Thymus (tissue), 11 donors: ENCODE results near the gene RETREG1. TPM values are rescaled to one million over a fixed set of nuclear protein-coding genes. Genes with fewer than 3 reads are reported as not detected.
"Not testable (repeated sequence)": the region's sequence is repeated elsewhere in the genome, so short reads cannot be mapped to it uniquely, and the experiment has no call there.

Experiments used
- DNase-seq, 9 donors: peaks; one replicate each; pipeline ENCODE4 v3.0.0-alpha.2; 2013; ENCODE audit warnings: low spot score in 9 of 9, low read depth in 6 of 9, missing footprints in 1 of 9
- H3K27ac ChIP-seq, 2 donors: one replicate each; pipeline ENCODE4 v1.5.1; 2013; ENCODE audit warnings: control low read depth in 1 of 2, low read depth in 1 of 2, low read length in 1 of 2, mild to moderate bottlenecking in 1 of 2, moderate library complexity in 1 of 2
- H3K27me3 ChIP-seq, 2 donors: one replicate each; pipeline ENCODE4 v1.5.1; 2013; ENCODE audit warnings: low read length in 1 of 2; ENCODE audit not compliant: control insufficient read depth in 2 of 2, insufficient read depth in 1 of 2
- H3K36me3 ChIP-seq, 2 donors: one replicate each; pipeline ENCODE4 v1.5.1; 2013; ENCODE audit warnings: low read length in 1 of 2, mild to moderate bottlenecking in 1 of 2, moderate library complexity in 1 of 2; ENCODE audit not compliant: control insufficient read depth in 2 of 2, insufficient read depth in 2 of 2
- H3K4me1 ChIP-seq, 2 donors: one replicate each; pipeline ENCODE4 v1.5.1; 2013; ENCODE audit warnings: low read length in 2 of 2; ENCODE audit not compliant: control insufficient read depth in 2 of 2, insufficient read depth in 2 of 2
- H3K4me3 ChIP-seq, 2 donors: one replicate each; pipeline ENCODE4 v1.5.1; 2013; ENCODE audit warnings: low read length in 2 of 2, control low read depth in 1 of 2, mild to moderate bottlenecking in 1 of 2
- H3K9me3 ChIP-seq, 2 donors: one replicate each; pipeline ENCODE4 v1.5.1; 2013; ENCODE audit warnings: low read length in 1 of 2, mild to moderate bottlenecking in 1 of 2; ENCODE audit not compliant: control insufficient read depth in 2 of 2, insufficient read depth in 1 of 2
- WGBS: extraction: QIAGEN DNeasy Blood & Tissue Kit; methylation state at CpG from one replicate; pipeline ENCODE4 v1.1.7; 2013; 5-methylcytosine and 5-hydroxymethylcytosine counted together
- polyA plus RNA-seq: library from polyadenylated mRNA; stranded (reverse); fragments of 200-250 nt; gene quantifications from one replicate; pipeline ENCODE4 v1.2.3, GENCODE V29; 2013
- total RNA-seq: library from RNA; stranded (reverse); fragments of 120-200 nt; gene quantifications from one replicate; pipeline ENCODE4 v1.2.4, GENCODE V29; 2013
- donor health status: healthy.

RETREG1 gene
- total and polyA plus RNA-seq, 2 donors, result 34.1 to 37.7 TPM

GRCh38 chr5:16619136-16619535 is 2.3 kb upstream of the RETREG1 start:
- no peak overlapping the region for H3K4me3 ChIP-seq
- WGBS, result 77% methylated on average over 2 of the region's 2 CpGs
- H3K4me1 ChIP-seq, result peaks cover 23 to 28% of the 10 kb centered on the region in 2 donors
- no peak overlapping the region for H3K27ac ChIP-seq
- H3K36me3 ChIP-seq, result no peaks in the 10 kb centered on the region
- H3K9me3 ChIP-seq, result no peaks in the 10 kb centered on the region
- no peak for DNase-seq
- peaks cover 0 to 5% of the 10 kb centered on the region in 2 donors for H3K27me3 ChIP-seq

DNA sequence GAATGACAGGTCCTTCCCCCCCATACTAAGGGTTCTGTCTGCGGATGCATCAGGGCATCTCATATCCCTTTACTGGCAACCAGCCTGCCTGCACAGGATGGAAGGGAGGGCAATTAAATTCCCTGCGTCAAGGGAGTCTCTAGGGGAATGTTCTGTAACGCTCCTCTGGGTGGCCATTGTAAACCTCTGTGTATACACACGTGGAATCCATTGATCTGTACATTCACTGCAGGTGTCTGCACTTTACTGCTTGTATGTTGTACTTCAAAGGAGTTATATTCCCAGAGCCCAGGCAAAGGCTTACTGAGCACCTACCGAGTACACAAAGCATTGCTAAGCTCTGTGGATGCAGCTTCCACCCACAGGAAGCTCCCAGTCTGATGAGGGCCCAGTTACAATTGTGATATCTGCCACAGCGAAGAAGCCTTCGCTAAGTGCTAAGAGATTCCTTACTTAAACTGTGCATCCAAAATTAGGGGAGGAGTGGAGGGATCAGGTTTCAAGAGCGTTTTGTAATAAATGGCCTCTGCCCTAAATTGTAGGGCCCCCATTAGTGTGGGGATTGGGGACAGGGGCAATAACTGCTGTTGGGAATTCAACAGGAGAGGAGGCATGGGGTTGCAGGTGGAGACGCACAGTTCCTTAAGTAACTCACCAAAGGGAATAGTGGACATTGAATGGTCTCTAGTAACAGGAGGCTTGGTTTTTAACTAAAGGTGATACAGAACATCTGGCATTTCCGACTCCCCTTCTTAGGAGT is 1.5 kb upstream of the RETREG1 start:
- peak overlapping the region; percentile 92 to 94 for H3K27ac ChIP-seq
- H3K4me3 ChIP-seq, result peak overlapping the region in 1 of 2 donors; percentile 32
- WGBS, result 73% methylated on average over 10 of the region's 10 CpGs
- peaks cover 0 to 5% of the 10 kb centered on the region in 2 donors for H3K27me3 ChIP-seq
- H3K9me3 ChIP-seq, result no peaks in the 10 kb centered on the region
- DNase-seq, result peak in 6 of 9 donors; percentile 25 to 59 (median 40)
- no peaks in the 10 kb centered on the region for H3K36me3 ChIP-seq
- H3K4me1 ChIP-seq, result peaks cover 23 to 28% of the 10 kb centered on the region in 2 donors

DNA sequence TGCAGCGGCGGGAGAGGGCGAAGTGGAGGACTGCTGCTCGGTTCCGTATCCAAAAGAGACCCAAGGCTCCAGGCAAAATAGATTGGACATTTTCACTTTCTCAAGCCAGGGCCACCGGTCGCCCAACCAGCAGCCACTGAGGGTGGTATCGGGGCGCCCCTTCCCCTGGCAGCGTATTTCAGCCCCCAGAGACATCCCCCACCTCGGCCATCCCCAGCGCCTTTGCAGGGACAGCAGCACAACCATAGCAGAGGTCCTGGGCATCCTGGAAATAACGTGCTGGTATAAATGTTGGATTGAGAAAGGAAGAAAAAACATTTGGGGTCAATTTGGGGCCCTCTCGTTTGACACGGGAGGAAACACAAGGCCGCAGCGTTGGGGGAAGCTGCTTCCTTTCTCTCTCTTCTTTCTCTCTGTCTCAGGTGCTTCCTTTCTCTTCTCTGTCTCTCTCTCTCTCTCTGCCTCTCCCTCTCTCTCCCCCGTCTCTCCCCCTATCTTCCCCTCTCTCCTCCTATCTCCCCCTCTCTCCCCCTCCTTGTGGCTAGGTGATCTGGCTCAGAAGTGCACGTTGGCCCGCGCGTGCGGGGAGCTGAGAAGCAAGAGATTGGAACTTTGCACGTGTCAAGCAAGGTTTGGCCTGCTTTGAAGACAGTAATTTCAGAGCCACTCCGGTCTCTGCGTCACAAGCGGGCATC is 624 bp upstream of the RETREG1 start:
- Histone ChIP-seq H3K27ac (peak overlapping the region; percentile 92 to 94), H3K27me3 (peaks cover 0 to 5% of the 10 kb centered on the region in 2 donors)
- DNase-seq, result peak in 7 of 9 donors; percentile 56 to 82 (median 72)

DNA sequence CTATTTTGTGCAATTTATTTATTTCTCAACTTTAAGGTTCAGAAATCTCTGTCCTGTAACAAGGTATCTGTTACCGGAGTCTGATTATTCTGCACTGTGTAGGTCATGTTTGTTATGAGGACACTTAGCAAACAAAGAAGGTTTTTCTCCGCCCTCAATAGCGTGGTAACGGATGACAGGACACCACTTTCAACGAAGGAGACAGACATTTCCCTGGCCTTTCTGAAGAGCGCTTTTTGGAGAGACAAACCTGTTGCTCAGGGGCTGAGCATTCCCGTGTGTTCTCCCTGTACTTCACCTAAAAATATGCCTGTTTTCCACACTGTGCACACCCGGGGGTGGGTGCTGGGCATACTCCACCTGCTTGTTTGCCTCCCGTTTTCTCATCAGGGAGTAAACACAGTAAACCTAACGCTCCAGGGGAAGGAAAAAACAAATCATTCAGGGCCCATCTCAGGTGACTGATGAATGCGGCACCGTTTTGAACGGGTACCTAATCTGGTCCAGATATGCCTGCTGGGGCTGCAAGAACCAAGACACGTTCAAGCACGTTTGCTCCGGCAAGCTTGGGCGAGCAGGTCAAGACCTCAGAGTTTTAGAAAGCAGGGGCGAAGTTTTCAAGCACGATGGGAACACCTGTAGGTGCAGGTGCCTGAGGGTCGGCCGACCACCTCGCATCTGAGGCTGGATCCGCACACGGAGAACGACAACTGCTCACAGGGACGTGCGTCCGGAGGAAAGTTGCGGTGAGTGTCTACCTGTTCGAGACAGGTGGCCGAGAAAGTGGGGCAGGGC is 859 bp downstream of the RETREG1 start:
- Histone ChIP-seq H3K36me3 (no peaks in the 10 kb centered on the region), H3K9me3 (no peaks in the 10 kb centered on the region), H3K27ac (peak overlapping the region; percentile 27 to 94), H3K4me1 (peaks cover 23 to 28% of the 10 kb centered on the region in 2 donors), H3K27me3 (peaks cover 0 to 5% of the 10 kb centered on the region in 2 donors), H3K4me3 (peak overlapping the region; percentile 58 to 92)
- WGBS, result 15% methylated on average over 31 of the region's 31 CpGs
- DNase-seq, result peak in 1 of 9 donors; percentile 26

More for the DNA sequence above, 624 bp upstream of the RETREG1 start:
- Histone ChIP-seq H3K4me1 (peaks cover 23 to 28% of the 10 kb centered on the region in 2 donors), H3K4me3 (peak overlapping the region; percentile 57 to 92), H3K36me3 (no peaks in the 10 kb centered on the region), H3K9me3 (no peaks in the 10 kb centered on the region)
- 4% methylated on average over 27 of the region's 27 CpGs for WGBS

- Histone ChIP-seq H3K36me3 (peaks cover 0 to 6% of the 10 kb centered on the region in 2 donors), H3K4me1 (peaks cover 7 to 8% of the 10 kb centered on the region in 2 donors), H3K27me3 (peaks cover 0 to 5% of the 10 kb centered on the region in 2 donors), H3K27ac (no peak overlapping the region), H3K4me3 (no peak overlapping the region), H3K9me3 (no peaks in the 10 kb centered on the region)
- DNase-seq, result no peak
- WGBS, result 93% methylated on average over 2 of the region's 2 CpGs
Observed at GRCh38 chr5:16612007-16612406, 4.8 kb downstream of the RETREG1 start.

DNA sequence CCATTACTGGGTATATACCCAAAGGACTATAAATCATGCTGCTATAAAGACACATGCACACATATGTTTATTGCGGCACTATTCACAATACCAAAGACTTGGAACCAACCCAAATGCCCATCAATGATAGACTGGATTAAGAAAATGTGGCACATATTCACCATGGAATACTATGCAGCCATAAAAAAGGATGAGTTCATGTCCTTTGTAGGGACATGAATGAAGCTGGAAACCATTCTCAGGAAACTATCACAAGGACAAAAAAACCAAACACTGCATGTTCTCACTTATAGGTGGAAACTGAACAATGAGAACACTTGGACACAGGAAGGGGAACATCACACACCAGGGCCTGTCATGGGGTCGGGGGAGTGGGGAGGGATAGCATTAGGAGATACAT is 5.9 kb downstream of the RETREG1 start:
- not testable (repeated sequence) for H3K27me3 ChIP-seq, H3K9me3 ChIP-seq, H3K4me3 ChIP-seq, DNase-seq, H3K27ac ChIP-seq, H3K4me1 ChIP-seq
- peaks cover 0 to 13% of the 10 kb centered on the region in 2 donors for H3K36me3 ChIP-seq
- WGBS, result 95% methylated on average over 2 of the region's 2 CpGs

GRCh38 chr5:16609412-16609811 is 7.4 kb downstream of the RETREG1 start:
- H3K27ac ChIP-seq, result no peak overlapping the region
- no peak for DNase-seq
- no peaks in the 10 kb centered on the region for H3K27me3 ChIP-seq
- H3K36me3 ChIP-seq, result peaks cover 0 to 20% of the 10 kb centered on the region in 2 donors
- H3K4me3 ChIP-seq, result no peak overlapping the region
- WGBS, result 92% methylated on average over 9 of the region's 9 CpGs
- peaks cover 0 to under 1% of the 10 kb centered on the region in 2 donors for H3K4me1 ChIP-seq
- peaks cover 0 to 1% of the 10 kb centered on the region in 2 donors for H3K9me3 ChIP-seq

GRCh38 chr5:16606628-16607027 is 10.2 kb downstream of the RETREG1 start:
- Histone ChIP-seq H3K4me3 (no peak overlapping the region), H3K27ac (no peak overlapping the region), H3K9me3 (peaks cover 0 to 1% of the 10 kb centered on the region in 2 donors), H3K4me1 (no peaks in the 10 kb centered on the region), H3K36me3 (peaks cover 0 to 20% of the 10 kb centered on the region in 2 donors), H3K27me3 (no peaks in the 10 kb centered on the region)
- WGBS, result 100% methylated on average over 1 of the region's 1 CpG
- DNase-seq, result no peak
